H1 (cell line): ENCODE measurements around the gene INPP4A. TPM values are rescaled to one million over a fixed set of nuclear protein-coding genes. Genes with fewer than 3 reads are reported as not detected.

Experiments
- CTCF ChIA-PET: fragments of 300-600 bp; sonication (Branson Sonifier 250); formaldehyde crosslinking; loops from one replicate; lab custom pipeline; 2021; ENCODE audit not compliant: partially characterized antibody; lab: Charles Lee
- POLR2A ChIA-PET: fragments of 300-600 bp; sonication (Branson Sonifier 250); formaldehyde crosslinking; loops from one replicate; lab custom pipeline; 2021; ENCODE audit warnings: inconsistent platforms; ENCODE audit not compliant: partially characterized antibody; lab: Charles Lee
- DNase-seq, 2 experiments: peaks; one replicate each; pipeline versions ENCODE4 v3.0.0 to v3.0.0-alpha.2; 2010 to 2022; ENCODE audit warnings: low spot score in 2 of 2, low read depth in 1 of 2, mixed read lengths in 1 of 2
- FAIRE-seq: peaks from 2 replicates; lab custom pipeline; 2011; peaks lifted over from hg19 to GRCh38; lab: Jason Lieb, UNC
- H2AFZ ChIP-seq: 2 replicates; pipeline ENCODE4 v1.8.1; 2012; ENCODE audit warnings: low read length, inconsistent platforms
- H2AK5ac ChIP-seq: 2 replicates; pipeline ENCODE4 v1.6.1; 2013; ENCODE audit warnings: low read depth, low read length
- H2BK120ac ChIP-seq: replicated peaks from 2 replicates; pipeline ENCODE3; 2013; ENCODE audit warnings: low read depth, low read length, inconsistent platforms
- H2BK12ac ChIP-seq: 2 replicates; pipeline ENCODE4 v1.6.1; 2013; ENCODE audit warnings: low read depth, low read length
- H2BK15ac ChIP-seq: 2 replicates; pipeline ENCODE4 v1.6.1; 2013; ENCODE audit warnings: low read length
- H2BK20ac ChIP-seq: 2 replicates; pipeline ENCODE4 v1.6.1; 2013; ENCODE audit warnings: low read length
- H2BK5ac ChIP-seq: 2 replicates; pipeline ENCODE4 v1.6.1; 2013; ENCODE audit warnings: low read depth, low read length
- H3K14ac ChIP-seq: 2 replicates; pipeline ENCODE4 v1.6.1; 2013; ENCODE audit warnings: inconsistent platforms; ENCODE audit not compliant: insufficient read length
- H3K18ac ChIP-seq: 2 replicates; pipeline ENCODE4 v1.6.1; 2013; ENCODE audit warnings: low read length; ENCODE audit errors: extremely low read depth
- H3K23ac ChIP-seq: 2 replicates; pipeline ENCODE4 v1.6.1; 2013; ENCODE audit warnings: inconsistent platforms; ENCODE audit not compliant: insufficient read length
- H3K23me2 ChIP-seq: 2 replicates; pipeline ENCODE4 v1.6.1; 2013; ENCODE audit warnings: low read depth, low read length
- H3K27ac ChIP-seq: 2 replicates; pipeline ENCODE4 v1.6.1; 2011; ENCODE audit warnings: low read depth, low read length, inconsistent platforms
- H3K27me3 ChIP-seq, 4 experiments: replicated peaks in 1 of 4; 1 replicate in 1 of 4; 2 replicates in 3 of 4; pipeline versions ENCODE4 v1.6.1 to v1.8.1; 2011 to 2013; ENCODE audit warnings: low read length in 3 of 4, mild to moderate bottlenecking in 3 of 4, inconsistent platforms in 2 of 4, mixed read lengths in 2 of 4, moderate library complexity in 1 of 4; ENCODE audit not compliant: control insufficient read depth in 3 of 4, insufficient read depth in 3 of 4; ENCODE audit errors: extremely low read depth in 1 of 4
- H3K36me3 ChIP-seq, 4 experiments: 2 replicates each; pipeline versions ENCODE4 v1.6.1 to v1.8.1; 2011 to 2013; ENCODE audit warnings: mild to moderate bottlenecking in 4 of 4, low read length in 3 of 4, moderate library complexity in 2 of 4, control low read depth in 1 of 4, inconsistent platforms in 1 of 4; ENCODE audit not compliant: insufficient read depth in 4 of 4, control insufficient read depth in 2 of 4
- H3K4ac ChIP-seq: replicated peaks from 2 replicates; pipeline ENCODE3; 2013; ENCODE audit warnings: low read length, low read depth, mixed read lengths, inconsistent platforms; ENCODE audit not compliant: insufficient read length
- H3K4me1 ChIP-seq, 4 experiments: replicated peaks in 1 of 4; 1 replicate in 1 of 4; 2 replicates in 3 of 4; pipeline versions ENCODE4 v1.6.1 to v1.8.1; 2011 to 2013; ENCODE audit warnings: low read length in 3 of 4, inconsistent platforms in 2 of 4, mixed read lengths in 1 of 4; ENCODE audit not compliant: insufficient read depth in 4 of 4, control insufficient read depth in 3 of 4
- H3K4me2 ChIP-seq, 2 experiments: 2 replicates each; pipeline versions ENCODE4 v1.6.1 to v1.8.1; 2011 to 2013; ENCODE audit warnings: low read depth in 2 of 2, low read length in 2 of 2, control low read depth in 1 of 2, inconsistent platforms in 1 of 2, mild to moderate bottlenecking in 1 of 2; ENCODE audit not compliant: insufficient read depth in 1 of 2
- H3K4me3 ChIP-seq, 4 experiments: fragments of 200-600, 300-600 bp in 1 of 4; sonication (generic), shearing (Covaris generic), sonication (Bioruptor Twin) in 1 of 4; 2 replicates each; pipeline versions ENCODE4 v1.5.1 to v1.8.1; 2011 to 2016; ENCODE audit warnings: low read length in 4 of 4, low read depth in 3 of 4, control low read depth in 2 of 4, inconsistent platforms in 2 of 4, mild to moderate bottlenecking in 2 of 4, mixed read lengths in 1 of 4, moderate library complexity in 1 of 4; ENCODE audit not compliant: insufficient read depth in 2 of 4; ENCODE audit errors: extremely low read depth in 1 of 4
- H3K56ac ChIP-seq: replicated peaks from 2 replicates; pipeline ENCODE3; 2013; ENCODE audit warnings: low read depth, mild to moderate bottlenecking, mixed read lengths, low read length, inconsistent platforms; ENCODE audit not compliant: insufficient read length
- H3K79me1 ChIP-seq: 2 replicates; pipeline ENCODE4 v1.6.1; 2013; ENCODE audit warnings: low read depth, low read length, control low read depth
- H3K79me2 ChIP-seq, 2 experiments: 2 replicates each; pipeline versions ENCODE4 v1.6.1 to v1.8.1; 2012 to 2013; ENCODE audit warnings: low read length in 2 of 2, mild to moderate bottlenecking in 2 of 2, inconsistent platforms in 1 of 2; ENCODE audit not compliant: insufficient read depth in 2 of 2, control insufficient read depth in 1 of 2
- H3K9ac ChIP-seq, 4 experiments: replicated peaks in 1 of 4; 1 replicate in 1 of 4; 2 replicates in 3 of 4; pipeline versions ENCODE4 v1.6.1 to v1.8.1; 2011 to 2013; ENCODE audit warnings: low read depth in 3 of 4, low read length in 3 of 4, control low read depth in 2 of 4, mild to moderate bottlenecking in 2 of 4, moderate library complexity in 2 of 4, inconsistent platforms in 1 of 4; ENCODE audit errors: extremely low read depth in 1 of 4
- H3K9me3 ChIP-seq, 2 experiments: 2 replicates each; pipeline versions ENCODE4 v1.6.1 to v1.8.1; 2012 to 2013; ENCODE audit warnings: mild to moderate bottlenecking in 2 of 2, moderate library complexity in 2 of 2, control low read depth in 1 of 2, inconsistent platforms in 1 of 2, low read depth in 1 of 2, low read length in 1 of 2, mixed read lengths in 1 of 2; ENCODE audit not compliant: insufficient read depth in 2 of 2
- H4K20me1 ChIP-seq, 2 experiments: replicated peaks in 1 of 2; 2 replicates each; pipeline versions ENCODE3 to v1.8.1; 2011 to 2013; ENCODE audit warnings: inconsistent platforms in 2 of 2, low read length in 2 of 2, mild to moderate bottlenecking in 1 of 2; ENCODE audit not compliant: insufficient read depth in 2 of 2, control insufficient read depth in 1 of 2
- H4K5ac ChIP-seq: 2 replicates; pipeline ENCODE4 v1.6.1; 2013; ENCODE audit warnings: low read length, low read depth, mixed read lengths, inconsistent platforms; ENCODE audit not compliant: insufficient read length
- H4K8ac ChIP-seq: 2 replicates; pipeline ENCODE4 v1.8.0; 2013; ENCODE audit warnings: mild to moderate bottlenecking, moderate library complexity, low read length, inconsistent platforms; ENCODE audit not compliant: insufficient read depth; ENCODE audit errors: extremely low read depth
- H4K91ac ChIP-seq: replicated peaks from 2 replicates; pipeline ENCODE3; 2013; ENCODE audit warnings: low read length, mixed read lengths, inconsistent platforms; ENCODE audit not compliant: insufficient read length
- ASH2L ChIP-seq: fragments of 200-600, 300-600 bp; sonication (generic); IDR thresholded peaks from one replicate; pipeline ENCODE4 v1.7.1; 2017; ENCODE audit warnings: low read length
- BACH1 ChIP-seq: IDR thresholded peaks from 2 replicates; pipeline ENCODE4 v1.6.1; 2012; ENCODE audit warnings: low read length, improper control_type of control experiment
- CEBPB ChIP-seq: IDR thresholded peaks from 2 replicates; pipeline ENCODE4 v1.6.1; 2012; ENCODE audit warnings: low read depth, low read length
- CREB1 ChIP-seq: IDR thresholded peaks from 2 replicates; pipeline ENCODE4 v1.6.1; 2012; ENCODE audit warnings: inconsistent platforms
- JUND ChIP-seq: IDR thresholded peaks from 2 replicates; pipeline ENCODE4 v1.6.1; 2011; ENCODE audit warnings: mild to moderate bottlenecking, improper control_type of control experiment, low read length
- KDM1A ChIP-seq: fragments of 200-600, 300-600 bp; sonication (generic); IDR thresholded peaks from 2 replicates; pipeline ENCODE4 v1.7.1; 2016; ENCODE audit warnings: mild to moderate bottlenecking, low read length, borderline replicate concordance
- RFX5 ChIP-seq: IDR thresholded peaks from 2 replicates; pipeline ENCODE4 v1.6.1; 2011; ENCODE audit warnings: low read depth, low read length, improper control_type of control experiment, borderline replicate concordance
- SIRT6 ChIP-seq: IDR thresholded peaks from one replicate; pipeline ENCODE4 v1.7.1; 2012; ENCODE audit warnings: low read length, inconsistent platforms
- SP4 ChIP-seq: IDR thresholded peaks from 2 replicates; pipeline ENCODE4 v1.6.1; 2012; ENCODE audit warnings: low read length, inconsistent platforms
- SRF ChIP-seq: IDR thresholded peaks from 2 replicates; pipeline ENCODE4 v1.6.1; 2011; ENCODE audit warnings: mild to moderate bottlenecking, low read depth, low read length, moderate library complexity
- TAF1 ChIP-seq: IDR thresholded peaks from 2 replicates; pipeline ENCODE4 v1.6.1; 2011; ENCODE audit warnings: mild to moderate bottlenecking, low read depth, low read length
- TAF7 ChIP-seq: optimal IDR thresholded peaks from 2 replicates; pipeline ENCODE3; 2011; ENCODE audit warnings: low read depth, mild to moderate bottlenecking, inconsistent platforms, low read length, moderate library complexity, borderline replicate concordance
- WGBS, 2 experiments: shearing (Covaris generic) in 1 of 2; methylation state at CpG; one replicate each; pipeline versions ENCODE4 v1.1.6 to v1.1.7; 2013 to 2015; ENCODE audit warnings: low lambda C conversion rate in 2 of 2, mixed read lengths in 2 of 2, inconsistent platforms in 1 of 2, low coverage in 1 of 2, missing lambda C conversion rate in 1 of 2; ENCODE audit not compliant: insufficient replicate concordance in 2 of 2, insufficient coverage in 1 of 2, insufficient read length in 1 of 2; ENCODE audit errors: extremely low coverage in 1 of 2, missing lambda C conversion rate in 1 of 2; 5-methylcytosine and 5-hydroxymethylcytosine counted together
- polyA plus RNA-seq, 7 experiments: library from polyadenylated mRNA; depleted of rRNA in 3 of 7; stranded (reverse) in 5 of 7; unstranded in 2 of 7; fragments of >200 nt in 5 of 7; fragments of 200-250 nt in 2 of 7; gene quantifications; 1 replicate in 5 of 7; 2 replicates in 1 of 7; 4 replicates in 1 of 7; pipeline versions ENCODE4 v1.2.1 to v1.2.3, GENCODE V29; 2011 to 2013; ENCODE audit warnings: missing spikeins in 2 of 7, mixed read lengths in 2 of 7
- total RNA-seq: library from RNA; stranded (reverse); fragmentation: NEBNext Ultra II Directional; extraction: Animal tissue kit (Norgen Biotek cat#: 25700); gene quantifications from 2 replicates; pipeline ENCODE4 v1.2.1, GENCODE V29; 2021
- TF ChIP-seq, protein P1 (sequence below): IDR thresholded peaks from 2 replicates; pipeline ENCODE4 v1.6.1; 2012; ENCODE audit warnings: inconsistent platforms
- TF ChIP-seq, protein P2 (sequence below): IDR thresholded peaks from 2 replicates; pipeline ENCODE4 v1.6.1; 2011; ENCODE audit warnings: low read depth, mild to moderate bottlenecking, low read length; ENCODE audit not compliant: insufficient read depth

The INPP4A gene
- total and polyA plus RNA-seq, 2 of the 8 experiments (the other 6 are each of a cell fraction or from before 2014, with no cell fraction given) = 25.6 to 34.3 TPM

DNA sequence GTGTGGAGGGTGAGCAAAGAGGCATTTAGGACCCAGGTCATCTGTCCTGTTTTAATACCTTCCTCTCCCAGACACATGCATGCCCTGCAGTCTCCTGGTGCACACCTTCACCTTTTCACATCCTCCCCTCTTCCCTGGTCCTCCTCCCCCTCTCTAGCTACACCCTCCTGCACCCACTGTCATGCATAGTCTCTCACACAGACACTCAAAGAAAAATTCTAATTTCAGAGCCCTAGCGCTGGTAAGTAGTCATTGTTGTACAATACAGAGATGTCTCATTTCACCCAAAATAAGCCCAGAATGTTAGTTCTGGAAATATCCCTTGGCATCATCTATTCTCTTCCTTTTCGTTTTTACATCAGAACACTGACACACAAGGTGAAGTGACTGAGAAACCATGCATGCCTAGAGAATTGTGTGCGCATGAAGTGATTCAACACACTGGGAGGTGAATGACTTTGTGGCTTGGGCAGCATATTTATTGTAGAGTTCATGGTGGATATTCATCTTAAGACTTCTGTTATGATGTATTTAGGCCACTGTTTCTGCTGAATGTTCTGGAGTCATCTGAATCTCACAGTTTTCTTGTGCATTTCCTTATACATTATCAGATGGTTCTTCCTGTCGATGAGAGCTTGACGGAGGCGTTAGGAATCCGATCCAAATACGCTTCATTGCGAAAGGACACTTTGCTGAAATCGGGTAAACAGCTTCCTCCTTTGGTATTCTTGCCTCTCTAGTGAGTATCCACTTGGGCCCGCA, 93.8 kb downstream of the INPP4A start:
- peaks cover 3 to 39% (median 25%) of the 10 kb centered on the region in 4 experiments for H3K36me3 ChIP-seq
- DNase-seq = no peak
- 97% methylated on average over 11 of the region's 11 CpGs; no CpG with 5 or more reads in 1 of the 2 experiments for WGBS, 2 experiments
- TF ChIP-seq, protein P1, sequence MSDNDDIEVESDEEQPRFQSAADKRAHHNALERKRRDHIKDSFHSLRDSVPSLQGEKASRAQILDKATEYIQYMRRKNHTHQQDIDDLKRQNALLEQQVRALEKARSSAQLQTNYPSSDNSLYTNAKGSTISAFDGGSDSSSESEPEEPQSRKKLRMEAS = no peak
- TF ChIP-seq BACH1 (no peak), RFX5 (no peak), KDM1A (no peak), SIRT6 (no peak), TAF1 (no peak), ASH2L (no peak), SRF (no peak), CEBPB (no peak), TAF7 (no peak), SP4 (no peak), JUND (no peak), CREB1 (no peak)
- TF ChIP-seq, protein P2, sequence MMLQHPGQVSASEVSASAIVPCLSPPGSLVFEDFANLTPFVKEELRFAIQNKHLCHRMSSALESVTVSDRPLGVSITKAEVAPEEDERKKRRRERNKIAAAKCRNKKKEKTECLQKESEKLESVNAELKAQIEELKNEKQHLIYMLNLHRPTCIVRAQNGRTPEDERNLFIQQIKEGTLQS = no peak

More for the DNA sequence above, 93.8 kb downstream of the INPP4A start:
- H3K9me3 ChIP-seq = no peaks in the 10 kb centered on the region
- H4K20me1 ChIP-seq = peaks cover 2 to 3% of the 10 kb centered on the region in 2 experiments
- no peaks in the 10 kb centered on the region for H3K79me1 ChIP-seq
- ChIA-PET POLR2A (no interaction called here), CTCF (no interaction called here)
- no peak overlapping the region for H2BK120ac ChIP-seq
- no peak overlapping the region for H4K91ac ChIP-seq
- H3K4ac ChIP-seq = no peak overlapping the region
- FAIRE-seq = no peak
- no peak overlapping the region for H2AFZ ChIP-seq
- H2BK15ac ChIP-seq = no peak overlapping the region
- no peak overlapping the region for H2AK5ac ChIP-seq
- no peaks in the 10 kb centered on the region for H3K23me2 ChIP-seq
- H3K9ac ChIP-seq = no peak overlapping the region
- no peak overlapping the region for H3K4me2 ChIP-seq
- H4K8ac ChIP-seq = no peak overlapping the region
- no peak overlapping the region for H3K56ac ChIP-seq
- no peak overlapping the region for H3K18ac ChIP-seq
- H2BK20ac ChIP-seq = no peak overlapping the region
- H3K4me3 ChIP-seq = no peak overlapping the region
- H3K4me1 ChIP-seq = no peaks in the 10 kb centered on the region
- H3K14ac ChIP-seq = no peak overlapping the region
- no peak overlapping the region for H3K23ac ChIP-seq
- H3K27me3 ChIP-seq = no peaks in the 10 kb centered on the region
- H2BK12ac ChIP-seq = no peak overlapping the region
- no peak overlapping the region for H4K5ac ChIP-seq
- H3K27ac ChIP-seq = no peak overlapping the region
- H3K79me2 ChIP-seq = no peaks in the 10 kb centered on the region
- H2BK5ac ChIP-seq = no peak overlapping the region
